ENCODE results near the gene LDB1. TPM values are rescaled to one million over a fixed set of nuclear protein-coding genes. Genes with fewer than 3 reads are reported as not detected.

LDB1 gene
- total RNA-seq, 4 donors from 2014 or later = 62.0 to 217 (median 96.0) TPM

DNA sequence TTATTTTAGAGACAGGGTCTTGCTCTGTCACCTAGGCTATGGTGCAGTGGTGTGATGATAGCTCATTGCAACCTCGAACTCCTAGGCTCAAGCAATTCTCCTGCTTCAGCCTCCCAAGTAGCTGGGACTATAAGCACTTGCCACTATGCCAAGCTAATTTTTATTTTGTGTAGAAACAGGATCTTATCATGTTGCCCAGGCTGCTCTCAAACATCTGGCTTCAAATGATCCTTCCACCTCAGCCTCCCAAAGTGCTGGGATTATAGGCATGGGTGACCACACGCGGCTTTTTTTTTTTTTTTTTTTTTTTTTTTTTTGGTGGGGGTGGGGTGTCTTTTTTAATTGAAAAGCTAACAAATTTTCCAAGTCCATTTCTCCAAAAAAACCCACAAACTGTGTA, 36.6 kb downstream of the LDB1 start:
- Histone ChIP-seq H3K27me3 (no peaks in the 10 kb centered on the region), H3K4me3 (no peak overlapping the region), H3K4me1 (no peaks in the 10 kb centered on the region), H3K36me3 (no peaks in the 10 kb centered on the region), H3K27ac (no peak overlapping the region), H3K9me3 (no peaks in the 10 kb centered on the region)
- no peak for TF ChIP-seq EP300 (IDR thresholded peaks at IDR 0.05)
- TF ChIP-seq POLR2AphosphoS5 (IDR thresholded peaks at IDR 0.05) = no peak
- TF ChIP-seq POLR2A (IDR thresholded peaks at IDR 0.05) = no peak
- TF ChIP-seq, protein P1, sequence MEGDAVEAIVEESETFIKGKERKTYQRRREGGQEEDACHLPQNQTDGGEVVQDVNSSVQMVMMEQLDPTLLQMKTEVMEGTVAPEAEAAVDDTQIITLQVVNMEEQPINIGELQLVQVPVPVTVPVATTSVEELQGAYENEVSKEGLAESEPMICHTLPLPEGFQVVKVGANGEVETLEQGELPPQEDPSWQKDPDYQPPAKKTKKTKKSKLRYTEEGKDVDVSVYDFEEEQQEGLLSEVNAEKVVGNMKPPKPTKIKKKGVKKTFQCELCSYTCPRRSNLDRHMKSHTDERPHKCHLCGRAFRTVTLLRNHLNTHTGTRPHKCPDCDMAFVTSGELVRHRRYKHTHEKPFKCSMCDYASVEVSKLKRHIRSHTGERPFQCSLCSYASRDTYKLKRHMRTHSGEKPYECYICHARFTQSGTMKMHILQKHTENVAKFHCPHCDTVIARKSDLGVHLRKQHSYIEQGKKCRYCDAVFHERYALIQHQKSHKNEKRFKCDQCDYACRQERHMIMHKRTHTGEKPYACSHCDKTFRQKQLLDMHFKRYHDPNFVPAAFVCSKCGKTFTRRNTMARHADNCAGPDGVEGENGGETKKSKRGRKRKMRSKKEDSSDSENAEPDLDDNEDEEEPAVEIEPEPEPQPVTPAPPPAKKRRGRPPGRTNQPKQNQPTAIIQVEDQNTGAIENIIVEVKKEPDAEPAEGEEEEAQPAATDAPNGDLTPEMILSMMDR (IDR thresholded peaks at IDR 0.05) = no peak
- 95% methylated on average over 3 of the region's 3 CpGs for WGBS
- no peak for DNase-seq (ENCODE audit: low spot score in 2 of 2)

DNA sequence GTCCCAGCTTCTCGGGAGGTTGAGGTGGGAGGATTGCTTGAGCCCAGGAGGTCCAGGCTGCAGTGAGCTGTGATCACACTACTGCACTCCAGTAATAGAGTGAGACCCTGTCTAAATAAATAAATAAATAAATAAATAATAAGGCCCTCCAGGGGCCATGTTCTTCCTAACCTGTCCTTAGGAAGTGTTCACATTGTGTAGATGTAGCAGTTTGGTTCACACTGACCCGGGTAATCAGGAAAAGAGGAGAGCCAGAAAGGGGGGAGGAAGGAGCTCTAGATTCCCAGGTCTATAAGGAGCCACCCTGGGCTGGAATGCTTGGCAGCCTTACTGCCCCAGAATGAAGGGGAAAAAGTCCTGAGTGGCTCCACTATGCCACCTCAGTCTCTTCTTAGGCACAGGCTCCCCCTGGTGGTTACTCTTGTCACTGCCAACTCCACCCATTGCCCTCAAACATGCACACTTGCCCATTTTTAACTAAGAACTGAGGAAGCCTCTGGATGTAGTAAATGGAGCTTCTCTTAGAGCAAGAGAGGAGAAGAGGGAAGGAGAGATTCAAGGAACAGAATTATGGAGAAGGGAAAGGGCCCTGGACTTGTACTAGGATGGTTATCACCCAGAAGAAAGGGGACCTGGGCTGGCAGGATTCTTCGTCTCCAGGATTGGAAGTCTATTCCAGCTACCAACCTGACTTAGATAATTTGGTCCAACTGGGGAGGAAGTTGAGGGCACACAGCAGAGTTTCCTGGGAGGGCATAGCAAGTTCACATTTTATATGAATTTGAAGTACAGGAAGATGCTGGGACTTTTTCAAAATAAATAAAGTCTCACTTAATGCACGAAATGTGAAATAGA, 47.3 kb downstream of the LDB1 start:
- Histone ChIP-seq H3K9me3 (no peaks in the 10 kb centered on the region), H3K4me1 (peaks cover 11% of the 10 kb centered on the region), H3K27me3 (no peaks in the 10 kb centered on the region), H3K36me3 (peaks cover 10% of the 10 kb centered on the region), H3K27ac (no peak overlapping the region), H3K4me3 (no peak overlapping the region)
- TF ChIP-seq, protein P1 (IDR thresholded peaks at IDR 0.05) = peak; percentile 84 to 88
- TF ChIP-seq EP300 (IDR thresholded peaks at IDR 0.05) (no peak), POLR2A (IDR thresholded peaks at IDR 0.05) (no peak)
- DNase-seq (ENCODE audit: low spot score in 2 of 2) = peak; percentile 89
- 73% methylated on average over 4 of the region's 4 CpGs for WGBS

DNA sequence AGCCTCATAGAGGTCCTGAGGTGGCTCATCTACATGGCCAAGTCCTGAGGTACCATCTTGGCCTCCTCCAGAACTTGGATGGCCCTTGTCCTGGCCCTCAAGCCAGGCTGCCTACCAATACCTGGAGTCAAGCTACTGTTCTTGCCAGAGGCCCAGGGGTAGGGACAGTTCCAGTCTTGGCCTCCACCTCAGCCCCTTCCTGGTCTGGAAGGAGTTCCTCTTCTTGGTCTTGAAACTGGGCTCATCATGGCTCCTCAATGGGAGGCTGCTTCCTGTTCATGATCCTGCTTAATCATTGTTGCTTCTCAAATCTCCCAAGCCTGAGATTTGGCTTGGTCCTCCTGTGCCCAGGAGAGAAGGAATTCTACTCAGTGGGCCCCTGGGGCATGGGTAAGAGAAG, 51.1 kb downstream of the LDB1 start:
- no peaks in the 10 kb centered on the region for H3K9me3 ChIP-seq
- no peak overlapping the region for H3K4me3 ChIP-seq
- no peaks in the 10 kb centered on the region for H3K27me3 ChIP-seq
- peaks cover 34% of the 10 kb centered on the region for H3K4me1 ChIP-seq
- no peak for TF ChIP-seq POLR2A (IDR thresholded peaks at IDR 0.05)
- no peak for TF ChIP-seq POLR2AphosphoS5 (IDR thresholded peaks at IDR 0.05)
- TF ChIP-seq, protein P1 (IDR thresholded peaks at IDR 0.05) = no peak
- no peak for TF ChIP-seq EP300 (IDR thresholded peaks at IDR 0.05)
- H3K36me3 ChIP-seq = peaks cover 21% of the 10 kb centered on the region
- no peak overlapping the region for H3K27ac ChIP-seq
- DNase-seq (ENCODE audit: low spot score in 2 of 2) = no peak

DNA sequence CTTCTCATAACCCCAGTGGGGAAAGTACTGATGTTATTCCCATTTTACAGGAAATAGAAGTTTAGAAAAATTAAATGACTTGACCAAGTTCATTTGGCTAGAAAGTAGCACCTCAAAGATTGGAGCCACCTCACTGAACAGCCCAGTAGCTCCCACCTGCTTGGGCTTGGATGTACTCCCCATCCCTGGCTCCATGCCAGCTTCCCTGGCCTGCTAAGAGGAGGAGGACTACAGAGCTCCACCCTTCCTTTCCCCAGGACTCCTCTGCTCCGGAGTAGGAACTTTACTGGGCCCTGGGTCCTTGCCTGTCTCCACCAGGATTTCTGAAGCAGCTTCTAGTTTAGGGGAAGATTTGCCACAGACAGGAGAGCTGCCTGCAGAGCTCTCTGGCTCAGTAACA, 52.0 kb downstream of the LDB1 start:
- no peak for TF ChIP-seq POLR2A (IDR thresholded peaks at IDR 0.05)
- TF ChIP-seq, protein P1 (IDR thresholded peaks at IDR 0.05) = no peak
- TF ChIP-seq POLR2AphosphoS5 (IDR thresholded peaks at IDR 0.05) = no peak
- TF ChIP-seq EP300 (IDR thresholded peaks at IDR 0.05) = no peak
- DNase-seq (ENCODE audit: low spot score in 2 of 2) = no peak
- H3K9me3 ChIP-seq = no peaks in the 10 kb centered on the region
- no peak overlapping the region for H3K27ac ChIP-seq
- peaks cover 34% of the 10 kb centered on the region for H3K4me1 ChIP-seq
- WGBS = 17% methylated on average over 1 of the region's 1 CpG
- no peaks in the 10 kb centered on the region for H3K27me3 ChIP-seq
- H3K36me3 ChIP-seq = peaks cover 21% of the 10 kb centered on the region
- H3K4me3 ChIP-seq = no peak overlapping the region

DNA sequence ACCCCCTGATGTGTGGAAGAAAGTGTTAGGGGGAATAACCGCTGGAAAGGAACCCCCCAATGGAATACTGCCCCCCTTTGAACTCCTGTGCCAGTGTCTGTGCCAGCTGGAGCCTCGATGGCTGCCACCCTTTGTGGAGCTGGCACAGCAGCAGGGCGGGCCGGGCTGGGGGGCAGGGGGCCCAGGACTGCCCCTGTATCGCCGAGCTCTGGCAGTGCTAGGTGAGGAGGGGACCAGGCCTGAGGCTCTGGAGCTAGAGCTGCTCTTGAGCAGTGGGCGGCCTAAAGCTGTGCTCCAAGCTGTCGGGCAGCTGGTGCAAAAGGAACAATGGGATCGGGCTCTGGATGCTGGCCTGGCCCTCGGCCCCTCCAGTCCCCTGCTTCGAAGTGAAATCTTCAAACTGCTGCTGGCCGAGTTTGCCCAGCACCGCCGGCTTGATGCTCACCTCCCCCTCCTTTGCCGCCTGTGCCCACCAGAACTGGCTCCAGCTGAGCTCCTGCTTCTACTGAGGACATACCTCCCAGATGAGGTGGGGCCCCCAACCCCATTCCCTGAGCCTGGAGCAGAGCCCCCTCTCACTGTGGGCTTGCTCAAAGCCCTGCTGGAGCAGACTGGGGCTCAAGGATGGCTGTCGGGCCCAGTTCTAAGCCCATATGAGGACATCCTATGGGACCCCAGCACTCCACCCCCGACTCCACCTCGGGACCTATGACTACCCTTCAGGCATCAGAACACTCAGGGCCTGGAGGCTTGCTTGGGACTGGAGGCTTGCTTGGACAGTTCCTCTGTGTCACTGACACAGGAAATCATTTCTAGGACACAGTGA, 52.9 kb downstream of the LDB1 start:
- Histone ChIP-seq H3K9me3 (no peaks in the 10 kb centered on the region), H3K4me1 (peaks cover 34% of the 10 kb centered on the region), H3K36me3 (peaks cover 21% of the 10 kb centered on the region), H3K4me3 (peak overlapping the region; percentile 98), H3K27me3 (no peaks in the 10 kb centered on the region), H3K27ac (no peak overlapping the region)
- DNase-seq (ENCODE audit: low spot score in 2 of 2) = no peak
- no peak for TF ChIP-seq POLR2A (IDR thresholded peaks at IDR 0.05)
- no peak for TF ChIP-seq POLR2AphosphoS5 (IDR thresholded peaks at IDR 0.05)
- TF ChIP-seq, protein P1 (IDR thresholded peaks at IDR 0.05) = no peak
- no peak for TF ChIP-seq EP300 (IDR thresholded peaks at IDR 0.05)
- 78% methylated on average over 5 of the region's 18 CpGs for WGBS

All from suprapubic skin (tissue), 4 donors.